ENCODE measurements around the gene MAP4K3. TPM values are rescaled to one million over a fixed set of nuclear protein-coding genes. Genes with fewer than 3 reads are reported as not detected.

The MAP4K3 gene
- total RNA-seq, 1 experiment from 2014 or later = 21.4 TPM

DNA sequence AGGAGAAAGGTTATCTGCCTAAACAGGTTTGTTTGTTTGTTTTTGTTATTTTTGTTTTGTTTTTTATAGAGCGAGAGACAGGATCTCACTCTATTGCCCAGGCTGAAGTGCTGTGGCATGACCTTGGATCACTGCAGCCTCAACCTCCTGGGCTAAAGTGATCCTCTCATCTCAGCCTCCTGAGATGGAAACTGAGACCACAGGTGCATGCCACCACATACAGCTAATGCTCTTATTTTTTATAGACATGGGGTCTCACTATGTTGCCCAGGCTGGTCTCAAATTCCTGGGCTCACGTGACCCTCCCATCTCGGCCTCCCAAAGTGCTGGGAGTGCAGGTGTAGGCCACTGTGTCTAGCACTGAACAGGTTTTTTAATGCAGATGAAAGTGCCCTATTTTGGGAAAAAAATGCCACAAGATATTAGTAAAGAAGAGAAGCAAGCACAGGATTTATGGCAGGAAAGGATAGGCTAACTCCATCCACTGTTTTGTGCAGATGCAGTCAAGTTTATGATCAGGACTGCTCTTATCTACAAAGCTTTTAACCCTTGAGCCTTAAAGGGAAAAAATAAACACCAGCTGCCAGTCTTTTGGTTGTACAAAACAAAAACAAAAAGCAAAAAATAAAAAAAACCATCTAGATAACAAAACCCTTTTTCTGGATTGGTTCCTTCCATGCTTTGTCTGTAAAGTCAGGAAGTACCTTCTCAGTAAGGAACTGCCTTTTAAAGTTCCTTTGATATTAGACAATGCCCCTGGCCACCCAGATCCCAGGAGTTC is 29.4 kb downstream of the MAP4K3 start:
- Histone ChIP-seq H3K9me3 (ENCODE audit: control insufficient read depth in 1 of 2, insufficient read depth in 1 of 2, low read depth in 1 of 2, low read length in 2 of 2) (no peaks in the 10 kb centered on the region), H2AFZ (ENCODE audit: low read depth, low read length, poor library complexity, severe bottlenecking) (no peak overlapping the region), H3K27ac (ENCODE audit: low read depth, low read length) (no peak overlapping the region), H3K27me3 (ENCODE audit: insufficient read depth, low read length) (no peaks in the 10 kb centered on the region), H3K36me3 (ENCODE audit: control insufficient read depth in 1 of 2, insufficient read depth in 2 of 2, low read length in 2 of 2) (no peaks in the 10 kb centered on the region), H3K4me2 (ENCODE audit: low read length) (no peak overlapping the region), H3K4me1 (ENCODE audit: control insufficient read depth in 1 of 2, insufficient read depth in 2 of 2, low read length in 2 of 2) (peaks cover 3 to 27% of the 10 kb centered on the region in 2 experiments; a peak in 3 of 4 replicates), H3K9ac (ENCODE audit: low read length) (no peak overlapping the region), H3K4me3 (replicated peaks in 1 of 2; ENCODE audit: low read depth in 1 of 2, low read length in 2 of 2) (no peak overlapping the region), H3K9me2 (ENCODE audit: insufficient read depth) (no peaks in the 10 kb centered on the region), H3K79me2 (ENCODE audit: insufficient read depth, low read length) (peaks cover 90% of the 10 kb centered on the region), H4K20me1 (ENCODE audit: insufficient read depth) (peaks cover 4% of the 10 kb centered on the region; the same call in 1 of the 2 replicates)
- RAD21 ChIA-PET (ENCODE audit: low non-redundant PET in 1 of 2, low total read pairs in 2 of 2, uncharacterized antibody in 2 of 2, unreplicated experiment in 2 of 2) = no interaction called here
- ATAC-seq (no peak), DNase-seq (ENCODE audit: low read depth, low spot score) (no peak)
- intact Hi-C loops (cut with micrococcal nuclease) = no loop called here
- TF ChIP-seq RAD21 (IDR thresholded peaks at IDR 0.05; ENCODE audit: low read depth) = no peak
- no peak for TF ChIP-seq ZBTB33 (IDR thresholded peaks at IDR 0.05; ENCODE audit: extremely low read depth, insufficient replicate concordance, low read length)
- TF ChIP-seq, protein P1, sequence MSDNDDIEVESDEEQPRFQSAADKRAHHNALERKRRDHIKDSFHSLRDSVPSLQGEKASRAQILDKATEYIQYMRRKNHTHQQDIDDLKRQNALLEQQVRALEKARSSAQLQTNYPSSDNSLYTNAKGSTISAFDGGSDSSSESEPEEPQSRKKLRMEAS (IDR thresholded peaks at IDR 0.05) = no peak
- CTCF ChIA-PET = no interaction called here
- no TSS peak for BruUV-seq (replicated peaks)
- POLR2A ChIA-PET = no interaction called here

DNA sequence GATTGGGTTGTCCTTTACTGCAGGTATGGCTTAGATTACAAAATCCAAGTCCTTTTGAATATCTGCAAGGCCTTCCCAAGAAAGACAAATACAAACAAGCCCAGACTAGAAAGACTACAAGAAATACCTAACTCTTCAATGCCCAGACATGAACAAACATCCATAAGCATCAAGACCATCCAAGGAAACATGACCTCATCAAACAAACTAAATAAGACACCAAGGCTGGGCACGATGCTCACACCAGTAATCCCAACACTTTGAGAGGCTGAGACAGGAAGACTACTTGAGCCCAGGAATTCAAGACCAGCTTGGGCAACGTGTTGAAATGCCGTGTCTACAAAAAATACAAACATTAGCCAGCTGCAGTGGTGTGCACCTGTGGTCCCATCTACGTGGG is 31.7 kb downstream of the MAP4K3 start:
- TF ChIP-seq, protein P1 (IDR thresholded peaks at IDR 0.05) = no peak
- no peak for TF ChIP-seq JUND (IDR thresholded peaks at IDR 0.05)
- TF ChIP-seq CEBPB (IDR thresholded peaks at IDR 0.05; ENCODE audit: low read depth) = no peak
- Histone ChIP-seq H3K9ac (ENCODE audit: low read length) (no peak overlapping the region), H3K27ac (ENCODE audit: low read depth, low read length) (no peak overlapping the region), H3K4me1 (ENCODE audit: control insufficient read depth in 1 of 2, insufficient read depth in 2 of 2, low read length in 2 of 2) (peaks cover 0 to 5% of the 10 kb centered on the region in 2 experiments; a peak in 2 of 4 replicates), H3K4me3 (replicated peaks in 1 of 2; ENCODE audit: low read depth in 1 of 2, low read length in 2 of 2) (no peak overlapping the region), H3K9me3 (ENCODE audit: control insufficient read depth in 1 of 2, insufficient read depth in 1 of 2, low read depth in 1 of 2, low read length in 2 of 2) (no peaks in the 10 kb centered on the region), H2AFZ (ENCODE audit: low read depth, low read length, poor library complexity, severe bottlenecking) (no peak overlapping the region), H4K20me1 (ENCODE audit: insufficient read depth) (peaks cover 4% of the 10 kb centered on the region; the same call in 1 of the 2 replicates), H3K79me2 (ENCODE audit: insufficient read depth, low read length) (peaks cover 89% of the 10 kb centered on the region), H3K36me3 (ENCODE audit: control insufficient read depth in 1 of 2, insufficient read depth in 2 of 2, low read length in 2 of 2) (no peaks in the 10 kb centered on the region), H3K27me3 (ENCODE audit: insufficient read depth, low read length) (no peaks in the 10 kb centered on the region), H3K9me2 (ENCODE audit: insufficient read depth) (no peaks in the 10 kb centered on the region), H3K4me2 (ENCODE audit: low read length) (no peak overlapping the region)
- ATAC-seq = no peak
- DNase-seq (ENCODE audit: low read depth, low spot score) = no peak
- POLR2A ChIA-PET = no interaction called here
- intact Hi-C loops (cut with micrococcal nuclease) = no loop called here
- no TSS peak for BruUV-seq (replicated peaks)
- RAD21 ChIA-PET (ENCODE audit: low non-redundant PET in 1 of 2, low total read pairs in 2 of 2, uncharacterized antibody in 2 of 2, unreplicated experiment in 2 of 2) = no interaction called here
- CTCF ChIA-PET = no interaction called here
